ENCODE results near the gene DUSP3.

DUSP3 gene

GRCh38 chr17:43813386-43813785 lies 34.6 kb upstream of the DUSP3 start:
- TF ChIP-seq, protein P1, sequence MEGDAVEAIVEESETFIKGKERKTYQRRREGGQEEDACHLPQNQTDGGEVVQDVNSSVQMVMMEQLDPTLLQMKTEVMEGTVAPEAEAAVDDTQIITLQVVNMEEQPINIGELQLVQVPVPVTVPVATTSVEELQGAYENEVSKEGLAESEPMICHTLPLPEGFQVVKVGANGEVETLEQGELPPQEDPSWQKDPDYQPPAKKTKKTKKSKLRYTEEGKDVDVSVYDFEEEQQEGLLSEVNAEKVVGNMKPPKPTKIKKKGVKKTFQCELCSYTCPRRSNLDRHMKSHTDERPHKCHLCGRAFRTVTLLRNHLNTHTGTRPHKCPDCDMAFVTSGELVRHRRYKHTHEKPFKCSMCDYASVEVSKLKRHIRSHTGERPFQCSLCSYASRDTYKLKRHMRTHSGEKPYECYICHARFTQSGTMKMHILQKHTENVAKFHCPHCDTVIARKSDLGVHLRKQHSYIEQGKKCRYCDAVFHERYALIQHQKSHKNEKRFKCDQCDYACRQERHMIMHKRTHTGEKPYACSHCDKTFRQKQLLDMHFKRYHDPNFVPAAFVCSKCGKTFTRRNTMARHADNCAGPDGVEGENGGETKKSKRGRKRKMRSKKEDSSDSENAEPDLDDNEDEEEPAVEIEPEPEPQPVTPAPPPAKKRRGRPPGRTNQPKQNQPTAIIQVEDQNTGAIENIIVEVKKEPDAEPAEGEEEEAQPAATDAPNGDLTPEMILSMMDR (IDR thresholded peaks at IDR 0.05; ENCODE audit: low read length, missing control alignments): no peak

GRCh38 chr17:43812396-43813265 lies 33.9 kb upstream of the DUSP3 start:
- H3K4me3 ChIP-seq (replicated peaks; ENCODE audit: low read depth, low read length): no peak overlapping the region
- DNase-seq (ENCODE audit: low read depth): no peak
- TF ChIP-seq, protein P1 (IDR thresholded peaks at IDR 0.05; ENCODE audit: low read length, missing control alignments): no peak

More at GRCh38 chr17:43813386-43813785, 34.6 kb upstream of the DUSP3 start:
- no peak overlapping the region for H3K4me3 ChIP-seq (replicated peaks; ENCODE audit: low read depth, low read length)
- no peak for DNase-seq (ENCODE audit: low read depth)

DNA sequence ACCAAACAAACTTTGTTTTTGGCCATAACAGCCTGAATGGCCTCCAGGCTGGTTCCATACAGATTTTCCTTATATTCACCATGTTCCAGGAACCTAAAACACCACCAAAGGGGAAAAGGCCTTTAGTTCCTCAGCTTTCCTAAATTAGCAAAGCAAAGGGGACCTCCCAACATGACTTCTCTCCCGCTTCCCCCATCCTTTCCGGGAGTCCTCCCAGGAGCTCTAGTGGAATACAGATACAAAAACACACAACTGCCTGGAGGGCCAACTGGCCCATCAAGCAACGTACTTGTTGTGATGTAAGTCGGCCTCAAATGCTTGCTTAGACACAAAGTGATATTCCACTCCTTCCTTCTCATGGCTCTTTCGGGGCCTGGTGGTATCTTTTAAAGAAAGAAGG lies 32.0 kb upstream of the DUSP3 start:
- TF ChIP-seq, protein P1 (IDR thresholded peaks at IDR 0.05; ENCODE audit: low read length, missing control alignments): no peak
- DNase-seq (ENCODE audit: low read depth): no peak
- H3K4me3 ChIP-seq (replicated peaks; ENCODE audit: low read depth, low read length): no peak overlapping the region

- H3K4me3 ChIP-seq (replicated peaks; ENCODE audit: low read depth, low read length): no peak overlapping the region
- TF ChIP-seq, protein P1 (IDR thresholded peaks at IDR 0.05; ENCODE audit: low read length, missing control alignments): no peak
- DNase-seq (ENCODE audit: low read depth): no peak
These were observed 31.5 kb upstream of the DUSP3 start for GRCh38 chr17:43810226-43810715.

DNA sequence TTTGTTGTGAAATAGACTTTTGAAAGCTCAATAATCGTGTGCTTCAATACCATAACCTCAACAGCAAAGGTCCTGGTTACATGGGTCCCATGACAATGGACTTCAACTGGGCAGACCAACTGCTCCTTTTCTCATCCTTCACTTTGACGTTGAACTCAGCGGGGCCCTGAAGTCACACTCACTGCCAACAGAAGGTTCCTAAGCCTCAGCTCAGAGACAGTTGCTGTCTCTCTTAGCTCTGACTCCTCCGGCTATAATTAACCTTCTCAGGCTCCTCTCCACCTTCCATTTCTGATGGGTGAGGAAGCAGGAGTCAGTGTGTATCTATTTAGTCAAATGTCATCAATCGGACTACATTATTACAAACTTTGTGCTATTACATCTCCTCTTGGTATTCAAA lies 30.3 kb upstream of the DUSP3 start:
- H3K4me3 ChIP-seq (replicated peaks; ENCODE audit: low read depth, low read length): no peak overlapping the region
- TF ChIP-seq, protein P1 (IDR thresholded peaks at IDR 0.05; ENCODE audit: low read length, missing control alignments): no peak
- DNase-seq (ENCODE audit: low read depth): no peak

DNA sequence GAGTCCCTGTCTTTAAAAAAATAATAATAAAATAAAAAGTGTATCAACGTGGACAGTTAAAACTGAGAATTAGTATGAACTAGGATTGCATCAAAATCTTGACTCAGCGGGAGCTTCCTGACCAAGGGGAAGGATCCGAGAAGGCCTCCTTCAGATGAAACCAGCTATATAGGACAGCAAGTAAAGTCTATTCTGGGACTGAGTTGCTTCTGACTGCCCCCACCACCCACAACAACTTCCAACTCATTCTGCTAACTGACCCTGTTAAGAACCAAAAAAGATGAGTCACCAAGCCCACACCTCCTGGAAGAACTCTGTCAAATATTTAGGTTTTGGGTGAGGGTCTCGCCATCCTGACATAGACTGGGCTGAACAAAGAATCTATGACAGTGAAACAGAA lies 29.3 kb upstream of the DUSP3 start:
- H3K4me3 ChIP-seq (replicated peaks; ENCODE audit: low read depth, low read length): no peak overlapping the region
- TF ChIP-seq, protein P1 (IDR thresholded peaks at IDR 0.05; ENCODE audit: low read length, missing control alignments): no peak
- DNase-seq (ENCODE audit: low read depth): no peak

Measured in fibroblast of pulmonary artery (primary cell).